Ramos (cell line): Measurements from ENCODE around the gene GAB1.

ENCODE experiments used
- in situ Hi-C: fragments of 300-500 bp; cut with MboI; formaldehyde crosslinking; loops from one replicate; pipeline ENCODE4 v1.14.3; 2022; ENCODE audit warnings: low sequenced_read_pairs; ENCODE audit not compliant: unreplicated experiment

GAB1 gene

DNA sequence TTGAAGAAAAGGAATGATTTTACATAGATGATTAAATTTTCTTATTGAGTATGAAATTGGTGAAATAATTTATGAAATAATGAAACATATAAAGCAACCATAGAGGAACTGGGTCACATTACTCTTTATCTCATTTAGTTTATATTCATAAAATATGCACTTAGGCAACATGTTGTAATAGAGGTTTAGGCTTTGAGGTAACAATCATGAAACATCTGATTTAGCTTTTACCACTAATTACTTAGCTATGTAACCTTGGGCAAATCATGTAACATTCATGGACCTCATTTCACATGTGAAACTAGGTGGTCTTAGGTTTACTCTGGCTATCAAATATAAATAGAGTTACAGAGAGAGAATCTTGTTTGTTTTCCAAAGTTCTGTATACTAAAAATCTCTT is 122.3 kb downstream of the GAB1 start:
- in situ Hi-C loops, result no loop called here

DNA sequence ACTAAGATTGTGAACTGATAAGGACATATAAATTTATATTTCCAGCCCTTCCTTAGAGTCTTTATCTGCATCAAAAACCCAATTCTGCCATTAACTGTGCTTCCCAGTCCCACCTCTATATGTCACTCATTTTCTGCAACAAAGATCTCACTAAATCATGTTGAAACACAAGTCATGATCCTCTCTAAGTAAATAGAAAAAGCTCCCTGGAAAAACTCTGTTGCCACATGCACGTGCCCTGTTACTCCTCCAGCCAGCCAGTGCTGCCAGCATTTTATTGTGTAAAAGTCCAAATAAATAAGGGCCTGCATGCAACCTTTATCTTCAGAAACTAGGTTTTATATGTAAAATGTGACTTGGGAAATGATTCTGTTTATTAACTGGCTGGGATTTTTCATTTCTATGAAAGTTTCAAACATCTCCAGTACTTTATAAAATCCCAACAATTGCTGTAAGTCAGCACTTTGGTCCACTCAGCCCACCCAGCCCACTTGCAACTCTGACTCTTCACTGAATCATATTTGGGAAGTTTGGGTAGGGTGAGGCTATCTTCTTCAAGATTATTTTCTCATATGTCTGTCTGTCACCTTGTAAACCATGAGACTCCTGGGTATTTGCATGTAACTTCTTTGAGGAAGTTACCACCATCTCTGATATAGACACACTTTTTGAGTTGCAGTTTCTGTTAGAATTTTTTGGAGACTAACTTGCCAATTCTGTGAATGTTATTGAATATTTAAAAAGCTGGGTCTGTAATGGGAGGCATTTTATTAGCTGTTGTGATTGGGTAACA is 136.9 kb downstream of the GAB1 start:
- in situ Hi-C loops, result no loop called here

DNA sequence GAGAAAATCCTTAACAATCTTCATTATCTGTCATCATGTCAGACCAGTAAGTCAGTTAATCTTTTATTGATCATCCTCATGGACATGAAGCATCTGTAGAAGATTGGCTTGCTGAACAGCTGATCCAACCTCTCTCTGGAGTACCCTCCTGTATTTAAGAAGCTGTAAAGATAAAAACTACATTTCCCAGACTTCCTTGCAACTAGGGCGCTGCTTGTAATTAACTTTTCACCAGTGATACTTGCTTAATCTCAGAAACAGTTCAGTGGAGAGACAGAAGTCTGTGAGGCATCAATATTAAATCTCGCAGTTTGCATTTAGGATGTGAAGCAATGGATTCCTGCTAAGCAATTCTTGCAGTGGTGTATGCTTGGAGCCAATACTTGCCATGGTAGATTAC is 140.8 kb downstream of the GAB1 start:
- in situ Hi-C loops, result no loop called here

GRCh38 chr4:143481361-143481760 is 144.7 kb downstream of the GAB1 start:
- in situ Hi-C loops, result loop anchor here (10.0 kb wide), 1 partner anchor 277 kb away; no protein-coding TSS in a partner anchor

- in situ Hi-C loops, result loop anchor here (10.0 kb wide), 1 partner anchor 278 kb away; no protein-coding TSS in a partner anchor
These were observed 146.2 kb downstream of the GAB1 start for GRCh38 chr4:143482840-143483239.

DNA sequence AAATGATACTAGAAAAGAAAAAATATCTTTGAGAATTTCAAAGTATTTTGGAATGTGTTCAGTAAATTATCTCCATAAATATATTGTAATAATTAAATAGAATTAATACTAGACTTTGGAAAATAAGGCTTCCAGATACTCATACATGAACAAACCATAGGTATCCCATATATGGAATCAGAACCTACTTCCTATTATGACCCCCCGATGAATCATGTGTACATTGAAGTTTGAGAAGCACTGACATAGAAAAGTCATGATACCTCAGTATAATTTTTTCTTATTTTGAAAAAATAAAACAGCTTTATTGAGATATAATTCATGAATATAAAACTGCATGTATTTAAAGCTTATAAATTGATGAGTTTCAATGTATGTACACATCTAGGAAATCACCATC is 149.6 kb downstream of the GAB1 start:
- in situ Hi-C loops, result loop anchor here (10.0 kb wide), 1 partner anchor 282 kb away; no protein-coding TSS in a partner anchor

DNA sequence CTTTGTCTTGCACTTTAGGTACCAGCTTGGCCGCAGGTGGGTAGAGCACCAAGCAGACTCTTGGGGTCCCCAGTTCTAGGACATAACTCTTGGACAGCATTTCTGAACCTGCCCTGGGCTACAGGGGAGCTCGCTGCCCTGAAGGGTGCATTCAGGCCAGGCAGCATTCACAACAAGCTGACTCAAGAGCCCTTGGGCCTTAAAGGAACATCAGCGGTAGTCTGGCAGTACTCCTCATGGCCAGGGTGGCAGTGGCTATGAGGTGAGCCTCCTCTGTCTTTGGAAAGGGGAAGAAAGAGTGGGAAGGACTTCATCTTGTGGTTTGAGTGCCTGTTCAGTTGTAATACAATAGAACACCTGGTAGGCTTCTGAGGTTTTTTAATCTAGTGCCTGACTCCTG is 152.0 kb downstream of the GAB1 start:
- in situ Hi-C loops, result loop anchor here (10.0 kb wide), 1 partner anchor 284 kb away; no protein-coding TSS in a partner anchor

DNA sequence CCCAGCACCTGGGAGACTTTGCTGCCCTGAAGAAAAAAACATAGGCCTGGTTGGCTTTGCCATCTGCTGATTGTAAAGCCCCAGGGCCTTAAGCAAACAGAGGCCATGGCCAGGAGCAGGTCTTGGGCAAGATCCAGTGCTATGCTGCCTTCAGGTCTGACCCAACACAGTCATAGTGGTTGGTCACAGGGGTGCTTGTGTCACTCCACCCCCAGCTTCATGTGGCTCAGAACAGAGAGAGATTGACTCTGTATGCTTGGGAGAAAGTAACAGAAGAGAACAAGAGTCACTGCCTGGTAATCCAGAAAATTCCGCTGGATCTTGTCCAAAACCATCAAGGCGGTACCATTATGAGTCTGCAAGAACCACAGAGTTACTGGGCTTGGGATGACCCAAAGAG is 152.4 kb downstream of the GAB1 start:
- in situ Hi-C loops, result loop anchor here (10.0 kb wide), 1 partner anchor 284 kb away; no protein-coding TSS in a partner anchor

DNA sequence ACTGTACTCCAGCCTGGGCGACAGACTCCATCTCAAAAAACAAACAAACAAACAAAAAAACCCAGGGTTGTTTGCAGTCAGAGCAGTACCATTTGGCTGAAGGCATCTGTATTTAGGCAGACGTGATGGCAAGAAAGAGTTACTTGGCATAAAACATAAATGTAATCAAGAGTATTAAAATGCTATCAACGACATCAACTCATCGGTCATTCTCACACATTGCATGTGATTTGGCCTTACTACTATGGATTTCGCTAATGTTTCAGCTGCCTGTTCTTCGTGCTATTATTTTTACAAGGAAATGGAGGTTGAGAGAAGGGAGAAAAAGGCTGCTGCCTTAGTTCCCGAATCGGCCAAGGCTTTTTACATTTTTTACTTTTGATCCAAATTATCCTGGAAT is 161.3 kb downstream of the GAB1 start:
- in situ Hi-C loops, result no loop called here

DNA sequence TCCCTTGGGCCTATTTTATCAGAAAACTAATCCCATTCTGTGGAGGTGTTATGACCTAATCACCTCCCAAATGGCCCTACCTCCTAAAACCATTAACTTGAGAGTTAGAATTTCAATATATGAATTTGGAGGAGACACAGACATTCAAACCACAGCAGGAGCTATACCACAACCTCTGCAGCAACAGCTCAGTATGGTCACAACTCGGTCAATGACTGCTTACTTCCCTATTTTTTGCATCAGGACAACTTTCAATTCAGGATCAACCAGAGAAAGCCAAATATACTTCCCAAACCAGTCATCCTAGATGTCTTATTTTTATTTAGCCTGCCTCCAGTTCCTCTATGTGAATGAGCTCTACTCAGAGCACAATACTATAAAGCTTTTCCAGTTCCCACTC is 165.6 kb downstream of the GAB1 start:
- in situ Hi-C loops, result no loop called here

DNA sequence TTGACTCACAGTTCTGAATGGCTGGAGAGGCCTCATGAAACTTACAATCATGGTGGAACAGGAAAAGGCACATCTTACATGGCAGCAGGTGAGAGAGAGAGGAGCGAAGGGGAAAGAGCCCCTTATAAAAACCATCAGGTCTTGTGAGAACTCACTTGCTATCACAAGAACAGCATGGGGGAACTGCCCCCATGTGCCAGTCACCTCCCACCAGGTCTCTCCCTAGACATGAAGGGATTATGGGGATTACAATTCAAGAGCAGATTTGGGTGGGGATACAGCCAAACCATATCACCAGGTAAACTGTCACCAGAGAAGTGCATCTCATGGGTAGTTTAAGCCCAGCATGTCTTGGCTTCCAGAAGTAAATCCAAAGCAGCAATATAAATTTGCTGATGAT is 169.4 kb downstream of the GAB1 start:
- in situ Hi-C loops, result no loop called here

GRCh38 chr4:143511906-143512305 is 175.2 kb downstream of the GAB1 start:
- in situ Hi-C loops, result no loop called here

- in situ Hi-C loops, result no loop called here
These were observed 176.3 kb downstream of the GAB1 start for GRCh38 chr4:143512978-143513313.

- in situ Hi-C loops, result no loop called here
These were observed 176.9 kb downstream of the GAB1 start, which contains the start of gene SMARCA5 for GRCh38 chr4:143513314-143514168. Gene SMARCA5 (plus strand): TSS chr4:143513702. CDS start chr4:143513925, 223 bp downstream.

DNA sequence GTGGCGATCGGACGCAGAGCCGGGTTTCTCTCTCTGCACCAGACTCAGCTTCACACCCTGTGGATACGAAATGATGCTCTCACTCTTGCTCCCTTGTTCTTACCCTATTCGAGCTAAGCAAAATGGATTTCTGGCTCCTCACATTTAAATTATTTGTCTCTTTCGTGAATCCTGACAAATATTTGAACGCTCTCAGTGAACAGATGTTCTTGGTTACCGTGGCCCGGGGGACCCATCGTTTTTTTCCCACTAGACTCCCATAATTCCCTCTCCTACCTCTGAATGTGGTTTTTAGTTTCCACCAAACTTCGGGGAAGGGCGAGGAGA is 177.5 kb downstream of the GAB1 start:
- in situ Hi-C loops, result no loop called here

GRCh38 chr4:143514497-143514896 is 177.8 kb downstream of the GAB1 start:
- in situ Hi-C loops, result no loop called here

- in situ Hi-C loops, result no loop called here
These were observed 178.2 kb downstream of the GAB1 start for GRCh38 chr4:143514901-143515300.

- in situ Hi-C loops, result no loop called here
These were observed 179.2 kb downstream of the GAB1 start for GRCh38 chr4:143515905-143516304.

DNA sequence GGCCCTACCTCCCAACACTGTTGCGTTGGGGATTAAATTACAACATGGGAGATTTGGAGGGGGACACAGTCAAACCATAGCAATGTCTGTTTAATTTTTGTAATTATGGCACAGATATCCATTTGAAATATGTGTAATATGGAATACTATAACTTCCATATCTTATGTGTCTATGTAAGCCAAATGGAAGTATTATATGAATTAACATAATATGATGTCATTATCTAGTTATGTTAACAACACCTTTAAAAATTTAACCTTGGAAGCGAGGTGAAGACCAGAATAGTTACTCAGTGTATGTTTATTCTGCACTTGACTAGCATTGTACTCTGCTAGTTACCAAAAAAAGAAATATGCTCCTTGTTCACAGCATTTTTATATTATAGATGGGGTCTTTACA is 181.1 kb downstream of the GAB1 start:
- in situ Hi-C loops, result no loop called here
